Measurements from ENCODE around the gene FIP1L1.

- TF ChIP-seq TAF1 (IDR thresholded peaks at IDR 0.05; ENCODE audit: low read depth) (no peak), CTCF (IDR thresholded peaks at IDR 0.05; ENCODE audit: poor library complexity, severe bottlenecking) (no peak), RAD21 (conservative IDR thresholded peaks at IDR 0.05) (no peak), EZH2 (IDR thresholded peaks at IDR 0.05; ENCODE audit: borderline replicate concordance, insufficient read depth, low read length, poor library complexity, severe bottlenecking) (no peak), SMC3 (conservative IDR thresholded peaks at IDR 0.05; ENCODE audit: poor library complexity) (no peak)
Measured at GRCh38 chr4:53348046-53348445, 29.4 kb upstream of the FIP1L1 start.
